HG02938 (cell line): Measurements from ENCODE around the gene AADACL3.

Source experiments
- ATAC-seq: cut with Tn5 transposase; IDR thresholded peaks from one replicate; pipeline ENCODE4 v1.9.1; 2021; ENCODE audit warnings: mild to moderate bottlenecking, moderate library complexity; ENCODE audit not compliant: unreplicated experiment

AADACL3 gene

GRCh38 chr1:12763479-12763878 is 47.6 kb downstream of the AADACL3 start:
- ATAC-seq = no peak

- ATAC-seq = no peak
These were observed 48.1 kb downstream of the AADACL3 start for GRCh38 chr1:12764016-12764415.

GRCh38 chr1:12769031-12769430 is 53.1 kb downstream of the AADACL3 start:
- ATAC-seq = no peak

- ATAC-seq = no peak
These were observed 54.1 kb downstream of the AADACL3 start for GRCh38 chr1:12769976-12770505.

GRCh38 chr1:12770620-12771019 is 54.7 kb downstream of the AADACL3 start:
- ATAC-seq = no peak

GRCh38 chr1:12771186-12771585 is 55.3 kb downstream of the AADACL3 start:
- ATAC-seq = no peak

- no peak for ATAC-seq
These were observed 56.6 kb downstream of the AADACL3 start for GRCh38 chr1:12772520-12772919.

GRCh38 chr1:12773438-12773837 is 57.5 kb downstream of the AADACL3 start, which contains the start of gene PRAMEF12:
Gene PRAMEF12 (plus strand): TSS chr1:12773738. CDS start chr1:12774868, 1,130 bp downstream.
- no peak for ATAC-seq

GRCh38 chr1:12774801-12775345 is 59.0 kb downstream of the AADACL3 start:
- no peak for ATAC-seq

GRCh38 chr1:12775443-12775842 is 59.5 kb downstream of the AADACL3 start:
- ATAC-seq = no peak

GRCh38 chr1:12776801-12777557 is 61.1 kb downstream of the AADACL3 start:
- ATAC-seq = no peak
